GM12873 (cell line): ENCODE data around the gene WNK3.

Experiments
- CTCF ChIP-seq: IDR thresholded peaks from 2 replicates; pipeline ENCODE4 v1.5.1; 2012; ENCODE audit warnings: low read depth, mild to moderate bottlenecking, moderate library complexity, low read length, control low read depth; ENCODE audit not compliant: insufficient read depth; ENCODE audit errors: missing control alignments

Gene WNK3

GRCh38 chrX:54357414-54358377 is at the start of gene WNK3:
TSS of gene WNK3 (minus strand) at chrX:54358046.
- TF ChIP-seq CTCF, result no peak

GRCh38 chrX:54407266-54407665 is 49.4 kb upstream of the WNK3 start:
- no peak for TF ChIP-seq CTCF

- no peak for TF ChIP-seq CTCF
These were observed 39.3 kb upstream of the WNK3 start for GRCh38 chrX:54397113-54397512.

GRCh38 chrX:54386314-54386713 is 28.5 kb upstream of the WNK3 start:
- no peak for TF ChIP-seq CTCF

GRCh38 chrX:54359408-54359807 is 1.6 kb upstream of the WNK3 start:
- TF ChIP-seq CTCF, result no peak

GRCh38 chrX:54358424-54359211 is 772 bp upstream of the WNK3 start:
- no peak for TF ChIP-seq CTCF

- no peak for TF ChIP-seq CTCF
These were observed 5.2 kb downstream of the WNK3 start for GRCh38 chrX:54352677-54353076.
